Fibroblast of lung (primary cell): ENCODE measurements around the gene GTF2H2.
"Not testable (repeated sequence)": the region's sequence is repeated elsewhere in the genome, so short reads cannot be mapped to it uniquely, and the experiment has no call there.

Experiments used
- EZH2 ChIP-seq: IDR thresholded peaks from 2 replicates; pipeline ENCODE4 v1.5.1; 2012; ENCODE audit warnings: low read length, control low read depth, mild to moderate bottlenecking; ENCODE audit errors: missing control alignments
- TF ChIP-seq, protein P1 (sequence below), 2 donors: IDR thresholded peaks in 1 of 2; conservative IDR thresholded peaks in 1 of 2; 1 replicate in 1 of 2; 2 replicates in 1 of 2; pipeline ENCODE4 v1.5.1; 2011 to 2012; ENCODE audit warnings: low read length in 2 of 2, control low read depth in 1 of 2, inconsistent platforms in 1 of 2, low read depth in 1 of 2, mild to moderate bottlenecking in 1 of 2

GRCh38 chr5:71044128-71044527, 23.3 kb downstream of the GTF2H2 start:
- TF ChIP-seq, protein P1, sequence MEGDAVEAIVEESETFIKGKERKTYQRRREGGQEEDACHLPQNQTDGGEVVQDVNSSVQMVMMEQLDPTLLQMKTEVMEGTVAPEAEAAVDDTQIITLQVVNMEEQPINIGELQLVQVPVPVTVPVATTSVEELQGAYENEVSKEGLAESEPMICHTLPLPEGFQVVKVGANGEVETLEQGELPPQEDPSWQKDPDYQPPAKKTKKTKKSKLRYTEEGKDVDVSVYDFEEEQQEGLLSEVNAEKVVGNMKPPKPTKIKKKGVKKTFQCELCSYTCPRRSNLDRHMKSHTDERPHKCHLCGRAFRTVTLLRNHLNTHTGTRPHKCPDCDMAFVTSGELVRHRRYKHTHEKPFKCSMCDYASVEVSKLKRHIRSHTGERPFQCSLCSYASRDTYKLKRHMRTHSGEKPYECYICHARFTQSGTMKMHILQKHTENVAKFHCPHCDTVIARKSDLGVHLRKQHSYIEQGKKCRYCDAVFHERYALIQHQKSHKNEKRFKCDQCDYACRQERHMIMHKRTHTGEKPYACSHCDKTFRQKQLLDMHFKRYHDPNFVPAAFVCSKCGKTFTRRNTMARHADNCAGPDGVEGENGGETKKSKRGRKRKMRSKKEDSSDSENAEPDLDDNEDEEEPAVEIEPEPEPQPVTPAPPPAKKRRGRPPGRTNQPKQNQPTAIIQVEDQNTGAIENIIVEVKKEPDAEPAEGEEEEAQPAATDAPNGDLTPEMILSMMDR (conservative IDR thresholded peaks at IDR 0.05 in 1 of 2, IDR thresholded peaks at IDR 0.05 in 1 of 2; ENCODE audit: low read depth in 1 of 2, low read length in 2 of 2): not testable (repeated sequence)
- not testable (repeated sequence) for TF ChIP-seq EZH2
